Measurements from ENCODE around the gene AGBL4.

AGBL4 gene

DNA sequence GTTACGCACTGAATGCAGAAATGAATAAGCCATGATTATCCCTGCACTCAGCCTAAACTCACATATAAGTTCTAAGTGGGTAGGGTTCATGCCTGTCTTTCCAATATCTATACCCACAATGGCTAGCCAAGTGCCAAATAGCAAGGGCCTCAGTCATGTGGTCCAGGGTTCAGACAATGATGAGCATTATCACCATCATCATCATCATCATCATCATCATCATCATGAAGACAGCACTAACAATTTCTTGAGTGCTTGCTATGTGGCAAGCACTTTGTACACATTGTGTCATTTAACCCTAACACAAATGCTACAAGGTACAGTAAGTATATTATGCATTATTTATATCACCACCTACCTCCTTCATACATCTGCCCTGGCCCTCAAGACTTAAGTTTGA, 500.0 kb downstream of the AGBL4 start:
- H3K4me1 ChIP-seq: no peaks in the 10 kb centered on the region
- H3K27ac ChIP-seq: no peak overlapping the region
- intact Hi-C loops (cut with DNase I; ENCODE audit: low total_unique reads): no loop called here
- H3K4me3 ChIP-seq: no peak overlapping the region
- no peaks in the 10 kb centered on the region for H3K27me3 ChIP-seq
- H3K36me3 ChIP-seq: no peaks in the 10 kb centered on the region
- H3K9me3 ChIP-seq: no peaks in the 10 kb centered on the region
- no peak for DNase-seq
- TF ChIP-seq, protein P1, sequence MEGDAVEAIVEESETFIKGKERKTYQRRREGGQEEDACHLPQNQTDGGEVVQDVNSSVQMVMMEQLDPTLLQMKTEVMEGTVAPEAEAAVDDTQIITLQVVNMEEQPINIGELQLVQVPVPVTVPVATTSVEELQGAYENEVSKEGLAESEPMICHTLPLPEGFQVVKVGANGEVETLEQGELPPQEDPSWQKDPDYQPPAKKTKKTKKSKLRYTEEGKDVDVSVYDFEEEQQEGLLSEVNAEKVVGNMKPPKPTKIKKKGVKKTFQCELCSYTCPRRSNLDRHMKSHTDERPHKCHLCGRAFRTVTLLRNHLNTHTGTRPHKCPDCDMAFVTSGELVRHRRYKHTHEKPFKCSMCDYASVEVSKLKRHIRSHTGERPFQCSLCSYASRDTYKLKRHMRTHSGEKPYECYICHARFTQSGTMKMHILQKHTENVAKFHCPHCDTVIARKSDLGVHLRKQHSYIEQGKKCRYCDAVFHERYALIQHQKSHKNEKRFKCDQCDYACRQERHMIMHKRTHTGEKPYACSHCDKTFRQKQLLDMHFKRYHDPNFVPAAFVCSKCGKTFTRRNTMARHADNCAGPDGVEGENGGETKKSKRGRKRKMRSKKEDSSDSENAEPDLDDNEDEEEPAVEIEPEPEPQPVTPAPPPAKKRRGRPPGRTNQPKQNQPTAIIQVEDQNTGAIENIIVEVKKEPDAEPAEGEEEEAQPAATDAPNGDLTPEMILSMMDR (IDR thresholded peaks at IDR 0.05): no peak

DNA sequence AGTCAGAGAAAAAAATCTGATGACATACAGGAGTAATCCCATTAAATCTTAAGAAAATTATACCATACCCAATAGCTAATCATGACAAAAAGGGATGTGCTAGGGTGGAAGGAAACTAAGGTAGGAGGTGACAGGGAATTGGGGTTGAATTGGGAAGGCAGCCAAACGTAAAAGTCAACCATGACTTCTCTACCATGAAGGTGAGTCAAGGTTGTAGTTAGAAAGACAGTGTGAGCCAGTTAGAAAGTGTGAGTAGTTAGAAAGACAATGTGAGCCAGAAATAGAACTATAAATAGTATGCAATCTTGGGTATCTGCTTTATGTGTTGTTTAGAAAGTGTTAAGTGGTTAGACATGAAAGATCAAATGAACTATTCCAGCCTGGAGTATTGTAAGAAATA, 556.8 kb downstream of the AGBL4 start:
- H3K27ac ChIP-seq: no peak overlapping the region
- no peak for DNase-seq
- no peaks in the 10 kb centered on the region for H3K9me3 ChIP-seq
- intact Hi-C loops (cut with DNase I; ENCODE audit: low total_unique reads): no loop called here
- no peaks in the 10 kb centered on the region for H3K27me3 ChIP-seq
- no peaks in the 10 kb centered on the region for H3K4me1 ChIP-seq
- no peaks in the 10 kb centered on the region for H3K36me3 ChIP-seq
- TF ChIP-seq, protein P1 (IDR thresholded peaks at IDR 0.05): no peak
- no peak overlapping the region for H3K4me3 ChIP-seq

DNA sequence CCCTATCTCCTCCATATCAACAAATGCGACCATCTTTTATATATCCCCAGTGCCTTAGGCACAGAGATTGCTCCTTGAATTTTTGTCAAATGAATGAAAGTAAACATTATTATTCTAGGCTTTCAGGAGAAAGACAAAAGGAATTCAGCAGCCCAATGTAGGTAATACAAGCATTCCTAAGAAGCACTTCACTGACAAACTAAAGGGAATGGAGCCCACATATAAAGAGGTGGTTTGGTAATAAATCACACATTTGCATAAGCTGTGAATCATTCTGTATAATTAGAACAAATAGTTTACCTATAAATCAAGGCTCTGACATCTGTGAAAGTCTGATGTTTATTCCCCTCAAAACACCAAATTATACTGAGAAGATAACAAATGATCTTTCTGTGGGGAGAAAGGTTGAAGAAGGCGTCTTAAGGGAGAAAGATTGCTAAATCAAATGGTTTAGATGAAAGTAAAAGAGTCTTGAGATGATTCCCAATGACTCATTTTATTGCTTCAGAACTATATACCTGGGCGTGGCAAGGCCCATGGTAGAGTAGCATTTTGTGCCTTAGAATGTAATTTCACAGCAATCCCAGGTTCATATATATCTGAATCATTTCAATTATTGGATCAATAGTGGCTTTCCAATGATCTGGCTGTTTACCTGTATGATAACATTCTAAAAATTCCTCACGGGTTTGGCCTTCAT, 558.1 kb downstream of the AGBL4 start:
- TF ChIP-seq, protein P1 (IDR thresholded peaks at IDR 0.05): no peak
- no peak for DNase-seq
- Histone ChIP-seq H3K27me3 (no peaks in the 10 kb centered on the region), H3K27ac (no peak overlapping the region), H3K4me3 (no peak overlapping the region), H3K4me1 (no peaks in the 10 kb centered on the region), H3K36me3 (no peaks in the 10 kb centered on the region), H3K9me3 (no peaks in the 10 kb centered on the region)
- intact Hi-C loops (cut with DNase I; ENCODE audit: low total_unique reads): no loop called here

GRCh38 chr1:49448200-49448599, 575.6 kb downstream of the AGBL4 start:
- H3K9me3 ChIP-seq: peaks cover 0 to 7% (median 0%) of the 10 kb centered on the region in 3 donors
- no peaks in the 10 kb centered on the region for H3K27me3 ChIP-seq
- no peak overlapping the region for H3K4me3 ChIP-seq
- TF ChIP-seq, protein P1 (IDR thresholded peaks at IDR 0.05): no peak
- DNase-seq: no peak
- no peaks in the 10 kb centered on the region for H3K4me1 ChIP-seq
- H3K27ac ChIP-seq: no peak overlapping the region
- no peaks in the 10 kb centered on the region for H3K36me3 ChIP-seq
- intact Hi-C loops (cut with DNase I; ENCODE audit: low total_unique reads): no loop called here

DNA sequence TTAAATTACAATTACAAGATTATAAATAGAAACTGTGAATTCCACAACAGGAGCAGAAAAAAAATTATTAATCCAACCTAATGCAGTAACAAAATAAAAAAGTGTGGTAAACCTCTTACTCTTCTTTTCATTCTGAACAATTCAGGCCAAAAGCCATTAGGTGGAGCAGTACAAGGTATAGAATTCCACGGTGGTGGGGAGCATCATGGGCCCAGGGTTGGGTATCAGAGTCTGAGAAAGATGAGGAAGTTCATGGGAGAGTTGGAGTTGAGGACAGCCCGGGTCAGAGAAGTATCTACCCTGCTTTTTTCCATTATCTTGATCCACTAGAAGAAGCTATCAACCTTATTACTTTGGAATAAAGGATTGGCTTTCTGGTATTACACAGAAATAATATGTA, 586.9 kb downstream of the AGBL4 start:
- no peak for DNase-seq
- no peaks in the 10 kb centered on the region for H3K27me3 ChIP-seq
- H3K36me3 ChIP-seq: no peaks in the 10 kb centered on the region
- intact Hi-C loops (cut with DNase I; ENCODE audit: low total_unique reads): no loop called here
- peaks cover 0 to 9% (median 5%) of the 10 kb centered on the region in 3 donors for H3K9me3 ChIP-seq
- TF ChIP-seq, protein P1 (IDR thresholded peaks at IDR 0.05): no peak
- no peak overlapping the region for H3K27ac ChIP-seq
- no peaks in the 10 kb centered on the region for H3K4me1 ChIP-seq
- H3K4me3 ChIP-seq: no peak overlapping the region

DNA sequence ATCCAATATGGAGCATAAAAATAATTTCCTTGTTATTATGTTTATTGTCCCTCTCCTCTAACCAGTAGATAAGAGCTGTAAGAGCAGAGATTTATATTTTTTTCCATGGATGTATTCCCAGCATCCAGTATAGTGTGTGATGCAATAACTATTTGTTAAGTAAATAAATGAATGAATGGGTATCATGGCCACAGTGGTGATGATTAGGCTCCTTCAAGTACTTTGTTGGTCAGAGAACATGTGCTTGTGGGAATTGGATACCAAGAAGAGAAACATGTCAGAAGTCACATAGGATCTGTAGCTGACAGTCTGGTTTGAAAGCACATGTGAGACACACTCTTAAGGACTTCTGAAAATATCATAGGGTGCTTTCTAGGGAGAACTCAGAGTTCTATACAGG, 588.5 kb downstream of the AGBL4 start:
- no peaks in the 10 kb centered on the region for H3K4me1 ChIP-seq
- H3K4me3 ChIP-seq: no peak overlapping the region
- TF ChIP-seq, protein P1 (IDR thresholded peaks at IDR 0.05): no peak
- no peaks in the 10 kb centered on the region for H3K27me3 ChIP-seq
- H3K36me3 ChIP-seq: no peaks in the 10 kb centered on the region
- intact Hi-C loops (cut with DNase I; ENCODE audit: low total_unique reads): no loop called here
- H3K9me3 ChIP-seq: no peaks in the 10 kb centered on the region
- DNase-seq: no peak
- no peak overlapping the region for H3K27ac ChIP-seq
